ENCODE results near the gene FAM229A.

Gene FAM229A

DNA sequence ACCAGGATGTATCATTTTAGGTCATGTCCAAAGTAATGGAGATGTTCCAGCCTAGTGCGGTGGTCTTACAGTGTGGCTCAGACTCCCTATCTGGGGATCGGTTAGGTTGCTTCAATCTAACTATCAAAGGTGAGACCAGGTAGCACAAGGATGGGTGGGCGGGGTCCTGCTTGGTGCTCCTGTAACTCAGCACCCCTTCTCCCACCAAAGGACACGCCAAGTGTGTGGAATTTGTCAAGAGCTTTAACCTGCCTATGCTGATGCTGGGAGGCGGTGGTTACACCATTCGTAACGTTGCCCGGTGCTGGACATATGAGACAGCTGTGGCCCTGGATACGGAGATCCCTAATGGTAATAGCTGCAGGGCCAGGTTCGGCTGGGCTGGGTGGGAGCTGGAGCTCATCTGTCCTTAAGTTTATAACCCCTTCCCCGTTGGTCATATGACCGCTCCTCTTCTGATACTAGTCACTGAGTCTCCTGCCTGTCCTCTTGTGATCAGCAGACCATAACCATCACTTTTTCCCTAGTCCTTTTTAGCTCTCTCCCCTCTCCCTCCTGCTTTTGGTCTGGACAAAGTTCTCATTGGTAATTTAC is 31.6 kb downstream of the FAM229A start:
- no peak for DNase-seq (ENCODE audit: low read depth)

DNA sequence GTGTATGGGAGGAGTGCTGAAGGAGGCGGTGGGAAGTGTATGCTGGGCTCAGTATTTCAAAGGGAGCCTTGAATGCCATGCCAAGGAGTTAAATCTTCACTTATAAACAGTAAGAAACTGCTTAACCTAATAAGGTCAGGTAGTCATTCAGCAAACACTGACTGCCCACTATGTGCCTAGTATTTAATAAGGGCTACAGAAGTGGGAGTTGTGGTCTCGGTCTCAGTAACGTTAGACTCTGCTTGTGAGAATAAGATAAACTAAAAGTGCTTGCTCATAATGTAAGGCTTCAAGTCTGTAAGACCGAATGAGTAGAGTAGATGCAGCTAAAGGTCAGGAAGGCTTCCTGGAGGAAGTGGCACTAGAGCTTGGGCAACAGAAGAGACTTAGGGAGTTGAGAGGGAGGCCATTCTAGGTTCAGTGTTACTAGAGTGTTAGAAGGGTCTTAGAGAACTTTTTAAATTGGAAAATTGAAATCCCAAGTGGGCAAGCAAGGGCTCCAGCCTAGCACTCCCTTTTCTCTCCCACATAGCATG is 32.3 kb downstream of the FAM229A start:
- DNase-seq (ENCODE audit: low read depth): no peak

DNA sequence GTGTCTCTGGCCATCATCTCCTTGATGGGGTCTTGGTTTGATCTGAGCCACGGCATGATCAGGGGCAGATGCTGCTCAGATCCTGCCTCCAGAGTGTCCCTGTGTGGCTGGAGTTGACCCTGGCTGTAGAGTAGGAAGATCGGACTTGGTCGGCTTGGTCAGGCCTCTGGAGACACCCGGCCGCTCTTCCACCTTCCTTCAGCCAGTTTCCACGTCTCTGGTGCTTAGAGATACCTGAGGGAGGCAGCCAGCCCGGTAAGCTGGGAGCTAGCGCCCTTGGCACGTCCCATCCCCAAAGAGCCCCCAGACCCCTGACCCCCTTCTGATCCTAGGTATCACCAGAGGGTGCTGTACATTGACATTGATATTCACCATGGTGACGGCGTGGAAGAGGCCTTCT is 35.1 kb downstream of the FAM229A start:
- no peak for DNase-seq (ENCODE audit: low read depth)

DNA sequence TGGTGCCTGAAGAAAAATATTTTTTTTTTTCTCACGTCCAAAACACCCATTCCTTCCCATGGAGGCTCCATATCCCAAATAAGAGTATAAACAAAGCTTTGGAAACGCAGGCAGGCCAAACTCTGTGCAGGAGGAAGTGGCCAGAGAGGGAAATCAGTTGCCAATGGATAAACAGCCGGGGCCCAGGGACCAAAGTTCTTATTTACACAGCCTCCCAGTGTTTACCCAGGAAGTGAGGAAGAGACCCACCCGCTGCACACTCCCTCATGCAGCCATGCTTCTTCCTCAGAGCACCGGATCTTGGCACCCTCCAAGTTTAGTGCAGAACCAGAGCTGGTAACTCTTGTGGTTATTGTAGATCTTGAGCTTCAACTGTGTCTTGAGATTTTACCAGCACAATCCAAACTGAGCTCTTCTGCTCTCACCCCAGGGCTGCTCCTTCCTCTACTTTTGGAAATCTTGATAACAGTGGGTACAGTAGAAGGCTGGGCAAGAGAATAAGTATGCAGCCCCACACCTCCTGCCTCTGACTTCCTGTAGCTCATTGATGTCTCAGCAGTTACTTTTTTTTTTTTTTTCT is 40.5 kb downstream of the FAM229A start:
- no peak for DNase-seq (ENCODE audit: low read depth)

DNA sequence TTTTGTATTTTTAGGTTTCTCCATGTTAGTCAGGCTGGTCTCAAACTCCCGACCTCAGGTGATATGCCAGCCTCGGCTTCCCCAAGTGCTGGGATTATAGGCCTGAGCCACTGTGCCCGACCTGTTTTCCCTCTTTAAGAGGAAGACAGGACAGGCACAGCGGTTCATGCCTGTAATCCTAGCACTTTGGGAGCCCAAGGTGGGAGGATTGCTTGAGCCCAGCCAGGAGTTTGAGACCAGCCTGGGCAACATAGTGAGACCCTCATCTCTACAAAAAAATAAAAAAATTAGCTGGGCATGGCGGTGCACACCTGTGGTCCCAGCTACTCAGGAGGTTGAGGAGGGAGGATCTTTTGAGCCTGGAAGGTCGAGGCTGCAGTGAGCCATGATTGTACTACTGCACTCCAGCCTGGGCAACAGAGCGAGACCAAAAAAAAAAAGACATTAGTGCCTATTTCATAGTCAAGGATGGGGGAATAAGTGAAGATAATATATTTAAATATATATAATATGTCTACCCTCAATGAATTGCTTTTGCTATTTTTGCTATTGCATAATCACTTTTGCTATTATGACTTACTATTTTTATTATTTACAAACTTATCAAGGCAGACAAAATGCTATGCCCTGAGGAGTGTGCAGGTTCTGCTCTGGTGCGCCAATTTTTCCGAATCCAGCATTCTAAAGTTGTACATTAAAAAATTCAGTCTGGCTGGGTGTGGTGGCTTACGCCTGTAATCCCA is 44.0 kb downstream of the FAM229A start:
- no peak for DNase-seq (ENCODE audit: low read depth)

GRCh38 chr1:32316903-32317277 is 45.4 kb downstream of the FAM229A start:
- no peak for DNase-seq (ENCODE audit: low read depth)

DNA sequence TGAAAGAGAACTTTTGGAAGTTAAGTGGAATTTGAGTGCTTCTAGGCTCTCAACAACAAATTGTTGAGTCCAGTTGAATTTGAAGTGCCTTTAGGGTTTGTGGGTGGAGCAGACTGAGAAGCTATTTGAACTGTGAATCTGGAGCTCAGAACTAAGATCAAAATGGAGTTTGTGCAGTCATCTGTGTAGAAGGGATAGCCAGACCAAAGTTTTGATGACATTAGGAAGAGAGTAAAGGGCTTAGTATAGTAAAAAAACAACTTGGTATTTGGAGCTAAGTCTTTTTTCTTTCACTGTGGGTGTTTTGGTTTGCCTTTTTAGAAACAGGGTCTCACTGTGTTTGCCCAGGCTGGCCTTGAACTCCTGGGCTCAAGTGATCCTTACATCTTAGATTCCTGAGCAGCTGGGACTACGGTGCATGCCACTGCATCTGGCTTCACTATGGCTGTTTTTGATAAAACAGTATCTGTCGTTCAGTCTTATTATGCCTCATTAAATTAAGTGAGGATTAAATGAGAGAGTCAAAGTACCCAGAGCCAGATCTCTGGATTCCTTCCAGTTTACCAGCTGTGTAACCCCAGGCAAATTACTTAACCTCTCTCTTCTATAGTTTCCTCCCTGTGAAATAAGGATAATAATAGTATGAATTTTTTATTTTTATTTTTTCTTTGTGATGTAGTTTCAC is 50.4 kb downstream of the FAM229A start:
- no peak for DNase-seq (ENCODE audit: low read depth)
